ENCODE measurements around the gene OR51A7.
"Not testable (repeated sequence)": the region's sequence is repeated elsewhere in the genome, so short reads cannot be mapped to it uniquely, and the experiment has no call there.

Gene OR51A7

GRCh38 chr11:4926608-4927007 is 23.0 kb downstream of the OR51A7 start:
- no peaks in the 10 kb centered on the region for H3K36me3 ChIP-seq (ENCODE audit: insufficient read depth, low read length)
- H4K20me1 ChIP-seq (ENCODE audit: insufficient read depth, low read length), result no peaks in the 10 kb centered on the region
- no peaks in the 10 kb centered on the region for H3K9me3 ChIP-seq (ENCODE audit: insufficient read depth, low read length, severe bottlenecking)
- no peak overlapping the region for H3K4me2 ChIP-seq (ENCODE audit: insufficient read depth, low read length)
- H3K9ac ChIP-seq (ENCODE audit: low read depth, low read length), result no peak overlapping the region
- no peak for DNase-seq
- H3K4me3 ChIP-seq (ENCODE audit: low read depth in 1 of 2, low read length in 2 of 2), result no peak overlapping the region
- TF ChIP-seq CTCF (IDR thresholded peaks at IDR 0.05; ENCODE audit: borderline replicate concordance, extremely low read depth, low read length, poor library complexity, severe bottlenecking) (no peak), EZH2 (IDR thresholded peaks at IDR 0.05; ENCODE audit: borderline replicate concordance, low read depth, low read length, severe bottlenecking) (no peak)
- no peak overlapping the region for H3K27ac ChIP-seq (ENCODE audit: low read length)
- no peaks in the 10 kb centered on the region for H3K79me2 ChIP-seq (ENCODE audit: insufficient read depth, low read length)
- peaks cover 8% of the 10 kb centered on the region for H3K27me3 ChIP-seq (ENCODE audit: insufficient read depth, low read length, poor library complexity)
- H3K4me1 ChIP-seq (ENCODE audit: insufficient read depth, low read length), result no peaks in the 10 kb centered on the region
- H2AFZ ChIP-seq (ENCODE audit: low read depth, low read length), result no peak overlapping the region
- ATAC-seq (ENCODE audit: insufficient read depth, low read depth), result no peak

GRCh38 chr11:4932751-4933150 is 29.2 kb downstream of the OR51A7 start:
- no peak overlapping the region for H2AFZ ChIP-seq (ENCODE audit: low read depth, low read length)
- no peak overlapping the region for H3K27ac ChIP-seq (ENCODE audit: low read length)
- peaks cover 8% of the 10 kb centered on the region for H3K27me3 ChIP-seq (ENCODE audit: insufficient read depth, low read length, poor library complexity)
- H3K79me2 ChIP-seq (ENCODE audit: insufficient read depth, low read length), result no peaks in the 10 kb centered on the region
- H3K9me3 ChIP-seq (ENCODE audit: insufficient read depth, low read length, severe bottlenecking), result no peaks in the 10 kb centered on the region
- DNase-seq (no peak), ATAC-seq (ENCODE audit: insufficient read depth, low read depth) (no peak)
- no peak overlapping the region for H3K9ac ChIP-seq (ENCODE audit: low read depth, low read length)
- no peak for TF ChIP-seq CTCF (IDR thresholded peaks at IDR 0.05; ENCODE audit: borderline replicate concordance, extremely low read depth, low read length, poor library complexity, severe bottlenecking)
- TF ChIP-seq EZH2 (IDR thresholded peaks at IDR 0.05; ENCODE audit: borderline replicate concordance, low read depth, low read length, severe bottlenecking), result no peak
- H3K4me1 ChIP-seq (ENCODE audit: insufficient read depth, low read length), result no peaks in the 10 kb centered on the region
- no peak overlapping the region for H3K4me2 ChIP-seq (ENCODE audit: insufficient read depth, low read length)
- no peak overlapping the region for H3K4me3 ChIP-seq (ENCODE audit: low read depth in 1 of 2, low read length in 2 of 2)
- H3K36me3 ChIP-seq (ENCODE audit: insufficient read depth, low read length), result no peaks in the 10 kb centered on the region
- no peaks in the 10 kb centered on the region for H4K20me1 ChIP-seq (ENCODE audit: insufficient read depth, low read length)

GRCh38 chr11:4936745-4937144 is 33.2 kb downstream of the OR51A7 start:
- Histone ChIP-seq H3K4me3 (ENCODE audit: low read depth in 1 of 2, low read length in 2 of 2) (no peak overlapping the region), H4K20me1 (ENCODE audit: insufficient read depth, low read length) (no peaks in the 10 kb centered on the region), H3K79me2 (ENCODE audit: insufficient read depth, low read length) (no peaks in the 10 kb centered on the region), H3K9me3 (ENCODE audit: insufficient read depth, low read length, severe bottlenecking) (no peaks in the 10 kb centered on the region), H3K27ac (ENCODE audit: low read length) (no peak overlapping the region), H2AFZ (ENCODE audit: low read depth, low read length) (no peak overlapping the region), H3K9ac (ENCODE audit: low read depth, low read length) (no peak overlapping the region), H3K36me3 (ENCODE audit: insufficient read depth, low read length) (no peaks in the 10 kb centered on the region), H3K4me2 (ENCODE audit: insufficient read depth, low read length) (no peak overlapping the region), H3K27me3 (ENCODE audit: insufficient read depth, low read length, poor library complexity) (peaks cover 8% of the 10 kb centered on the region), H3K4me1 (ENCODE audit: insufficient read depth, low read length) (no peaks in the 10 kb centered on the region)
- TF ChIP-seq EZH2 (IDR thresholded peaks at IDR 0.05; ENCODE audit: borderline replicate concordance, low read depth, low read length, severe bottlenecking), result no peak
- TF ChIP-seq CTCF (IDR thresholded peaks at IDR 0.05; ENCODE audit: borderline replicate concordance, extremely low read depth, low read length, poor library complexity, severe bottlenecking), result no peak
- DNase-seq, result no peak
- no peak for ATAC-seq (ENCODE audit: insufficient read depth, low read depth)

- Histone ChIP-seq H3K27ac (ENCODE audit: low read length) (no peak within 1 kb of the TSS), H3K36me3 (ENCODE audit: insufficient read depth, low read length) (no peaks in the 10 kb centered on the region), H3K4me3 (ENCODE audit: low read depth in 1 of 2, low read length in 2 of 2) (no peak within 1 kb of the TSS), H3K9me3 (ENCODE audit: insufficient read depth, low read length, severe bottlenecking) (no peaks in the 10 kb centered on the region), H3K27me3 (ENCODE audit: insufficient read depth, low read length, poor library complexity) (no peaks in the 10 kb centered on the region), H4K20me1 (ENCODE audit: insufficient read depth, low read length) (no peaks in the 10 kb centered on the region), H3K4me1 (ENCODE audit: insufficient read depth, low read length) (no peaks in the 10 kb centered on the region), H3K9ac (ENCODE audit: low read depth, low read length) (no peak within 1 kb of the TSS), H2AFZ (ENCODE audit: low read depth, low read length) (no peak within 1 kb of the TSS), H3K79me2 (ENCODE audit: insufficient read depth, low read length) (no peaks in the 10 kb centered on the region), H3K4me2 (ENCODE audit: insufficient read depth, low read length) (no peak within 1 kb of the TSS)
- ATAC-seq (ENCODE audit: insufficient read depth, low read depth) (no peak), DNase-seq (no peak)
- TF ChIP-seq CTCF (IDR thresholded peaks at IDR 0.05; ENCODE audit: borderline replicate concordance, extremely low read depth, low read length, poor library complexity, severe bottlenecking), result no peak
- no peak for TF ChIP-seq EZH2 (IDR thresholded peaks at IDR 0.05; ENCODE audit: borderline replicate concordance, low read depth, low read length, severe bottlenecking)
These were observed 43.9 kb downstream of the OR51A7 start, which contains the start of gene OR51A4 for GRCh38 chr11:4947505-4947904. Gene OR51A4, minus strand, starts transcription at chr11:4947605. Its CDS starts 505 bp downstream, at chr11:4947100.

GRCh38 chr11:4955613-4956012 is 52.0 kb downstream of the OR51A7 start, which contains the start of gene OR51A2:
Gene OR51A2, minus strand, starts transcription at chr11:4955713. Its CDS starts 0 bp downstream, at chr11:4955713.
- not testable (repeated sequence) for H3K9ac ChIP-seq (ENCODE audit: low read depth, low read length); DNase-seq; H3K27ac ChIP-seq (ENCODE audit: low read length); H3K4me2 ChIP-seq (ENCODE audit: insufficient read depth, low read length); H3K79me2 ChIP-seq (ENCODE audit: insufficient read depth, low read length); H3K27me3 ChIP-seq (ENCODE audit: insufficient read depth, low read length, poor library complexity); H2AFZ ChIP-seq (ENCODE audit: low read depth, low read length); ATAC-seq (ENCODE audit: insufficient read depth, low read depth); H4K20me1 ChIP-seq (ENCODE audit: insufficient read depth, low read length); H3K4me3 ChIP-seq (ENCODE audit: low read depth in 1 of 2, low read length in 2 of 2); H3K36me3 ChIP-seq (ENCODE audit: insufficient read depth, low read length); H3K4me1 ChIP-seq (ENCODE audit: insufficient read depth, low read length); H3K9me3 ChIP-seq (ENCODE audit: insufficient read depth, low read length, severe bottlenecking)
